HEK293T (cell line): ENCODE data around the gene ARMC3.

Source experiments
- ARNT ChIP-seq: fragments of 450-650 bp; IDR thresholded peaks from 2 replicates; pipeline ENCODE4 v1.6.1; 2017; ENCODE audit warnings: mild to moderate bottlenecking
- BHLHE40 ChIP-seq: fragments of 450-650 bp; IDR thresholded peaks from 2 replicates; pipeline ENCODE4 v1.6.1; 2016; ENCODE audit warnings: mild to moderate bottlenecking, moderate library complexity, borderline replicate concordance
- FOXK2 ChIP-seq: fragments of 450-650 bp; IDR thresholded peaks from 2 replicates; pipeline ENCODE4 v1.6.1; 2016; ENCODE audit warnings: mild to moderate bottlenecking
- FOXM1 ChIP-seq: fragments of 450-650 bp; IDR thresholded peaks from 2 replicates; pipeline ENCODE4 v1.6.1; 2017; ENCODE audit warnings: mild to moderate bottlenecking, borderline replicate concordance
- L3MBTL2 ChIP-seq: fragments of 450-650 bp; conservative IDR thresholded peaks from 2 replicates; pipeline ENCODE4 v1.6.1; 2016; ENCODE audit warnings: mild to moderate bottlenecking
- NFRKB ChIP-seq: fragments of 450-650 bp; IDR thresholded peaks from 2 replicates; pipeline ENCODE4 v1.6.1; 2016; ENCODE audit warnings: mild to moderate bottlenecking, moderate library complexity
- PKNOX1 ChIP-seq: fragments of 450-650 bp; IDR thresholded peaks from 2 replicates; pipeline ENCODE4 v1.6.1; 2016
- SP1 ChIP-seq: fragments of 450-650 bp; IDR thresholded peaks from 2 replicates; pipeline ENCODE4 v1.6.1; 2017
- TARDBP ChIP-seq: fragments of 450-650 bp; IDR thresholded peaks from 2 replicates; pipeline ENCODE4 v1.6.1; 2016

- TF ChIP-seq PKNOX1 (no peak), NFRKB (no peak), SP1 (no peak), BHLHE40 (no peak), TARDBP (no peak), FOXK2 (no peak), ARNT (no peak), FOXM1 (no peak), L3MBTL2 (no peak)
Observed at GRCh38 chr10:23051278-23051677, 123.4 kb downstream of the ARMC3 start.
